Suprapubic skin (tissue), 4 donors: ENCODE results near the gene MEOX2. TPM values are rescaled to one million over a fixed set of nuclear protein-coding genes. Genes with fewer than 3 reads are reported as not detected.

Experiments
- DNase-seq, 2 donors: peaks; one replicate each; pipeline ENCODE4 v3.0.0-alpha.2; 2019; ENCODE audit warnings: low spot score in 2 of 2
- H3K27ac ChIP-seq: fragments of 200-600 bp; sonication (generic); one replicate; pipeline ENCODE4 v1.5.1; 2019
- H3K27me3 ChIP-seq: fragments of 200-600 bp; sonication (generic); one replicate; pipeline ENCODE4 v1.5.1; 2019
- H3K36me3 ChIP-seq: fragments of 200-600 bp; sonication (generic); one replicate; pipeline ENCODE4 v1.5.1; 2019
- H3K4me1 ChIP-seq: fragments of 200-600 bp; sonication (generic); one replicate; pipeline ENCODE4 v1.5.1; 2019
- H3K4me3 ChIP-seq: fragments of 200-600 bp; sonication (generic); one replicate; pipeline ENCODE4 v1.5.1; 2019; ENCODE audit warnings: mild to moderate bottlenecking
- H3K9me3 ChIP-seq: fragments of 200-600 bp; sonication (generic); one replicate; pipeline ENCODE4 v1.5.1; 2019
- EP300 ChIP-seq: sonication (generic); formaldehyde crosslinking; IDR thresholded peaks from one replicate; pipeline ENCODE4 v1.6.1; 2017; ENCODE audit warnings: antibody characterized with exemption
- POLR2A ChIP-seq, 2 donors: fragments of 450-650 bp; IDR thresholded peaks; one replicate each; pipeline ENCODE4 v1.6.1; 2017; ENCODE audit warnings: antibody characterized with exemption in 2 of 2, mild to moderate bottlenecking in 2 of 2, moderate library complexity in 2 of 2
- POLR2AphosphoS5 ChIP-seq, 3 donors: sonication (generic); formaldehyde crosslinking; IDR thresholded peaks; one replicate each; pipeline ENCODE4 v1.6.1; 2017; ENCODE audit warnings: antibody characterized with exemption in 3 of 3
- WGBS: methylation state at CpG from one replicate; pipeline ENCODE4 v1.1.5; 2018; 5-methylcytosine and 5-hydroxymethylcytosine counted together
- total RNA-seq, 4 donors: library from RNA; depleted of rRNA; stranded (reverse); fragments of >200 nt; gene quantifications; one replicate each; pipeline ENCODE4 v1.1.0, GENCODE V29; 2016
- TF ChIP-seq, protein P1 (sequence below), 2 donors: fragments of 200-600 bp in 1 of 2; fragments of 450-650 bp in 1 of 2; sonication (generic) in 1 of 2; IDR thresholded peaks; one replicate each; pipeline ENCODE4 v1.5.1; 2016 to 2019; ENCODE audit warnings: antibody characterized with exemption in 2 of 2, mild to moderate bottlenecking in 1 of 2, moderate library complexity in 1 of 2

MEOX2 gene
- total RNA-seq, 4 donors from 2014 or later = 1.0 to 8.9 (median 3.0) TPM

DNA sequence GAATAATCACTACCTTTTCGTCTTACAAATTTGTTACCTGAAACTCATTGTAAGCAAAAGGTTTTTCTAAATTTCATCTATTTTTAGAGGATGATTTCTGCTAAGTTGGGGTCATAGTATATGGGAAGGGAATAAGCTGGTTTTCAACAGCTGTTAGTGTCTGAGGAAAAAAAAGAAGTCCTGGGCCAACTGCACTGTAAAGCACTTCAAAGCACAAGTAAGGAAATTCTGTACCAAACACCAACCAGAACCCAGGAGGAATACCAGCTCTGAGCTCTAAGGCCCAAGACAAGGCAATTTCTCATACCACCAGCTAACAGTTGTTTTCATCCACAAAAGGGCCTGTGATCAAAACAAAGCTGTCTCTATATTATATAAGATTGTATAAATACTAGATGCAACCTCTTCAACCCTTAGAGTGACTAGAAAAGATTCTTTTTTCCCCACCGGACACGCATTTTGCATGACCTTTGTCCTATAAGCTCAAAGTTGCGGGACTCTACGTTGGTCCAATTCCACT is 6.1 kb upstream of the MEOX2 start:
- Histone ChIP-seq H3K27me3 (peaks cover 8% of the 10 kb centered on the region), H3K4me3 (no peak overlapping the region), H3K36me3 (no peaks in the 10 kb centered on the region), H3K4me1 (peaks cover 5% of the 10 kb centered on the region), H3K27ac (no peak overlapping the region), H3K9me3 (no peaks in the 10 kb centered on the region)
- TF ChIP-seq POLR2AphosphoS5 (IDR thresholded peaks at IDR 0.05) (no peak), POLR2A (IDR thresholded peaks at IDR 0.05) (no peak), EP300 (no peak)
- TF ChIP-seq, protein P1, sequence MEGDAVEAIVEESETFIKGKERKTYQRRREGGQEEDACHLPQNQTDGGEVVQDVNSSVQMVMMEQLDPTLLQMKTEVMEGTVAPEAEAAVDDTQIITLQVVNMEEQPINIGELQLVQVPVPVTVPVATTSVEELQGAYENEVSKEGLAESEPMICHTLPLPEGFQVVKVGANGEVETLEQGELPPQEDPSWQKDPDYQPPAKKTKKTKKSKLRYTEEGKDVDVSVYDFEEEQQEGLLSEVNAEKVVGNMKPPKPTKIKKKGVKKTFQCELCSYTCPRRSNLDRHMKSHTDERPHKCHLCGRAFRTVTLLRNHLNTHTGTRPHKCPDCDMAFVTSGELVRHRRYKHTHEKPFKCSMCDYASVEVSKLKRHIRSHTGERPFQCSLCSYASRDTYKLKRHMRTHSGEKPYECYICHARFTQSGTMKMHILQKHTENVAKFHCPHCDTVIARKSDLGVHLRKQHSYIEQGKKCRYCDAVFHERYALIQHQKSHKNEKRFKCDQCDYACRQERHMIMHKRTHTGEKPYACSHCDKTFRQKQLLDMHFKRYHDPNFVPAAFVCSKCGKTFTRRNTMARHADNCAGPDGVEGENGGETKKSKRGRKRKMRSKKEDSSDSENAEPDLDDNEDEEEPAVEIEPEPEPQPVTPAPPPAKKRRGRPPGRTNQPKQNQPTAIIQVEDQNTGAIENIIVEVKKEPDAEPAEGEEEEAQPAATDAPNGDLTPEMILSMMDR (IDR thresholded peaks at IDR 0.05) = no peak
- WGBS = 86% methylated on average over 5 of the region's 5 CpGs
- no peak for DNase-seq

DNA sequence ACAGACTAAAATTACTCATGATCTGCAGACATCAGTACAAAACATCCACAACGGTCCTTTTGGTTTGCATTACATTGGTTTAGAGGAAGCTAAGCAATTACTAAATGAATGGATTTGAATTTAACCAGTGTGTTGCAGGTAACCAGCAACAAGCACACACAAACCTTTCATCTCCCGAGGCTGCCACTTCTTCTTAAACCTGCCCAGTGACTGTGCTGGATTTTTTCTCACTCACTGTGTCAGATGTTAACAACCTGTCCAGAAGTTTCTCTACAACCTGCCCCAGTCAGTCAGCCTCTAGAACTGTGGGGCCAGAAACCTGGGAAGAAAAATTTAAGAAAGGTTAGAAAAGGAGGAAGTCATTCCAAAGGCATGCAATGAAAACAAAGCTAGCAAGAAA is 2.4 kb upstream of the MEOX2 start:
- no peaks in the 10 kb centered on the region for H3K36me3 ChIP-seq
- H3K27ac ChIP-seq = no peak overlapping the region
- 19% methylated on average over 2 of the region's 2 CpGs for WGBS
- H3K27me3 ChIP-seq = peaks cover 35% of the 10 kb centered on the region
- H3K4me1 ChIP-seq = peaks cover 12% of the 10 kb centered on the region
- peak overlapping the region; percentile 50 for H3K4me3 ChIP-seq
- TF ChIP-seq POLR2AphosphoS5 (IDR thresholded peaks at IDR 0.05) (no peak), POLR2A (IDR thresholded peaks at IDR 0.05) (no peak), EP300 (no peak)
- TF ChIP-seq, protein P1 (IDR thresholded peaks at IDR 0.05) = no peak
- DNase-seq = no peak
- H3K9me3 ChIP-seq = no peaks in the 10 kb centered on the region

GRCh38 chr7:15688279-15688626 is 1.8 kb upstream of the MEOX2 start:
- no peak for TF ChIP-seq POLR2A (IDR thresholded peaks at IDR 0.05)
- TF ChIP-seq EP300 = no peak
- TF ChIP-seq, protein P1 (IDR thresholded peaks at IDR 0.05) = no peak
- no peak for TF ChIP-seq POLR2AphosphoS5 (IDR thresholded peaks at IDR 0.05)
- 7% methylated on average over 10 of the region's 10 CpGs for whole genome bisulfite sequencing
- Histone ChIP-seq H3K27me3 (peaks cover 35% of the 10 kb centered on the region), H3K9me3 (no peaks in the 10 kb centered on the region), H3K4me1 (peaks cover 12% of the 10 kb centered on the region), H3K27ac (no peak overlapping the region), H3K4me3 (peak overlapping the region; percentile 50), H3K36me3 (no peaks in the 10 kb centered on the region)
- DNase-seq = no peak

GRCh38 chr7:15687546-15688278 is 1.2 kb upstream of the MEOX2 start:
- TF ChIP-seq, protein P1 (IDR thresholded peaks at IDR 0.05) = no peak
- TF ChIP-seq POLR2A (IDR thresholded peaks at IDR 0.05) (no peak), POLR2AphosphoS5 (IDR thresholded peaks at IDR 0.05) (no peak), EP300 (no peak)
- 11% methylated on average over 21 of the region's 21 CpGs for WGBS
- Histone ChIP-seq H3K36me3 (no peaks in the 10 kb centered on the region), H3K4me1 (peaks cover 12% of the 10 kb centered on the region), H3K9me3 (no peaks in the 10 kb centered on the region), H3K27me3 (peaks cover 35% of the 10 kb centered on the region), H3K27ac (peak overlapping the region; percentile 75), H3K4me3 (peak overlapping the region; percentile 50)
- peak in 1 of 2 donors; percentile 80 for DNase-seq

GRCh38 chr7:15686957-15687545 is 568 bp upstream of the MEOX2 start:
- H3K4me3 ChIP-seq = peak overlapping the region; percentile 50
- H3K27ac ChIP-seq = peak overlapping the region; percentile 75
- 2% methylated on average over 26 of the region's 30 CpGs for WGBS
- no peak for DNase-seq
- peaks cover 12% of the 10 kb centered on the region for H3K4me1 ChIP-seq
- TF ChIP-seq EP300 (no peak), POLR2AphosphoS5 (IDR thresholded peaks at IDR 0.05) (no peak), POLR2A (IDR thresholded peaks at IDR 0.05) (no peak)
- TF ChIP-seq, protein P1 (IDR thresholded peaks at IDR 0.05) = no peak
- H3K27me3 ChIP-seq = peaks cover 35% of the 10 kb centered on the region
- H3K36me3 ChIP-seq = no peaks in the 10 kb centered on the region
- no peaks in the 10 kb centered on the region for H3K9me3 ChIP-seq
